Measurements from ENCODE around the gene LLPH.
A peak's percentile ranks its signal among the peaks of the same experiment; 100 is the strongest.

LLPH gene

DNA sequence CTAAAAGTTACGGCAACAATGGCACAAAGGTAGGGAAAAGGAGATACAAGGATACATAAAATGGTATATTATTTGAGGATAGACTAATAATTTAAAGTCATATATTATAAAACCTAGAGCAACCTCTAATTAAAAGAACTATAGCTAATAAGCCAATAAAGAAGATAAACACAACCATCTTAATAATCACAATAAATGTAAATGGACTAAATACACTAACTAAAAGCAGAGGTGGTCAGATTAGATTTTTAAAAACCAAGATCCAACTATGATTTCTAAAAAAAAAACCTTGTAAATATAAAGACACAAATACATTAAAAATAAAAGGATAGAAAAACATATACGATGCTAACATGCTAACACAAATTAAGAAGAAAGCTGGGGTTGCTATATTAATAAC lies 10.7 kb upstream of the LLPH start:
- DNase-seq: no peak

DNA sequence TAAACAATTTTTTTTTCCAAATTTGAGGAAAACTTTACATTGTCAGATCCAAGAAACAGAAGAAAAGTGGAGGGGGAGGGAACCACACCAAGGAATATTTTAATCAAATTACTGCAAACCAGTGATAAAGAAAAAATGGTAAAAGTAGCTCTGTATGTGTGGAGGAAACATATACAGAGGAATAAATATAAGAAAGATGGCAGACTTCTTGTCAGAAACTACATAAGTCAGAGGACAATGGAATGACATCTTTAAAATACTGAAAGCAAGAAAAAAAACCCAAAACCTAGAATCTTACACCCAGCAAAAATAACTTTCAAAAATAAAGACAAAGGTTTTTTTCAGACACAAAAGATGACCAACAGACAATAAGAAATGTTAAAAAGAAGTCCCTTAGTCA lies 10.2 kb upstream of the LLPH start:
- DNase-seq: no peak

- DNase-seq: no peak
Observed at GRCh38 chr12:66139328-66139727, 8.8 kb upstream of the LLPH start.

GRCh38 chr12:66137937-66138336 lies 7.4 kb upstream of the LLPH start:
- DNase-seq: no peak

GRCh38 chr12:66132408-66132807 lies 1.9 kb upstream of the LLPH start:
- no peak for DNase-seq

- DNase-seq: no peak
Observed at GRCh38 chr12:66131067-66131688, 628 bp upstream of the LLPH start.

DNA sequence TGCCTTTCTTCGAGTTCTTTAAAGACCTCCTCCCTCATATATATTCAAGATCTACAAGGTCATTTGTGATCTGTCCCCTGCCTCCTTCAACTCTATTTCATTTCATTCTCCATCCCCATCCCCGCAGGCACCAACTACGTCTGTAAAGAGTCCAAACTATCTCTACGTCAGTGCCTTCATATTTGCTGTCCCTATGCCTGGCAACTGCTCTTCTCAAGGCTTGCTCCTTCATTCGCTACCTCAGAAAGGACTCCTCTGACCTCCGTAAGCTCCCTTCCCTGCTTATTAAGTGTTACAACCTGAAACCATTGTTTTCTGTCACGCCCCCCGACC lies 650 bp downstream of the LLPH start:
- peak in 1 of 2 donors; percentile 7 for DNase-seq

- DNase-seq: no peak
Observed at GRCh38 chr12:66127650-66128049, 2.9 kb downstream of the LLPH start.

DNA sequence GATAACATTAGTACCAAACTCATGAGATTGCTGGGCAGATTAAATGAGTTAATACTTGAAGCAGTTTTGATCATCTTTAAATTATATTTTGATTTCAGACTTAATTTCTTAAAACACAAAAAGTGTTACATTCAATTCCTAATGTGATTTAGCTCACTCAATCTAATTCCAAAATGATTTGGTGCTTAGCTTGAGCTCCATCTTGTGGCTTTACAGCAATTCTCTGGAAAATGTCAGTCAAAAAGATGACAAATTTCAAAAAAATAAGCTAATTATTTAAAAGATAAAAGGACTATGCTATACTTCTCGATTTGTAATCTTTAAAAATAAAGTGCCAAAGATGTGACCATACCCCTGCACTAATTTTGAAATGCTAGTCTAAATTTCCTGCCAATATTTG lies 10.1 kb downstream of the LLPH start:
- DNase-seq: no peak

- no peak for DNase-seq
Observed at GRCh38 chr12:66119870-66120241, 10.7 kb downstream of the LLPH start.

GRCh38 chr12:66119229-66119869 lies 11.2 kb downstream of the LLPH start:
- no peak for DNase-seq

DNA sequence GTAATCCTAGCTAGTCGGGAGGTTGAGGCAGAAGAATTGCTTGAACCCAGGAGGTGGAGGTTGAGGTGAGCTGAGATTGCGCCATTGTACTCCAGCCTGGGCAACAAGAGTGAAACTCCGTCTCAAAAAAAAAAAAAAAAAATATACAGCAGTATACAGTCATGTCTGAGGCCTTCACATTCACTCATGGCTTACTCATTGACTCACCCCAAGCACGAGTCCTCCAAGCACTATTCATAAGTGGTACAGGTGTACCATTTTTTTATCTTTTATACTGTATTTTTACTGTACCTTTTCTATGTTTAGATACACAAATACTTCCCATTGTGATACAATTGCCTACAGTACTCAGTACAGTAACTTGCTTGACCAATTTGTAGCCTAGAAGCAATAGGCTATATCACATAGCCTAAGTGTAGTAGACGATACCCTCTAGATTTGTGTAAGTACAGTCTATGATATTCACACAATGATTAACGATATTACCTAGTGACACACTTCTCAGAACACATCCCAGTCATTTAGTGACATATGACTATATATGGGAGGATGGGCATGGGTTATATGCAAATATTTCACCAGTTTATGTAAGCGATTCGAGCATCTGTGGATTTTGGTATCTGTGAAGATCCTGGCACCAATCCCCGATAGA lies 12.2 kb downstream of the LLPH start:
- no peak for DNase-seq

- no peak for DNase-seq
Observed at GRCh38 chr12:66117242-66117641, 13.3 kb downstream of the LLPH start.

DNA sequence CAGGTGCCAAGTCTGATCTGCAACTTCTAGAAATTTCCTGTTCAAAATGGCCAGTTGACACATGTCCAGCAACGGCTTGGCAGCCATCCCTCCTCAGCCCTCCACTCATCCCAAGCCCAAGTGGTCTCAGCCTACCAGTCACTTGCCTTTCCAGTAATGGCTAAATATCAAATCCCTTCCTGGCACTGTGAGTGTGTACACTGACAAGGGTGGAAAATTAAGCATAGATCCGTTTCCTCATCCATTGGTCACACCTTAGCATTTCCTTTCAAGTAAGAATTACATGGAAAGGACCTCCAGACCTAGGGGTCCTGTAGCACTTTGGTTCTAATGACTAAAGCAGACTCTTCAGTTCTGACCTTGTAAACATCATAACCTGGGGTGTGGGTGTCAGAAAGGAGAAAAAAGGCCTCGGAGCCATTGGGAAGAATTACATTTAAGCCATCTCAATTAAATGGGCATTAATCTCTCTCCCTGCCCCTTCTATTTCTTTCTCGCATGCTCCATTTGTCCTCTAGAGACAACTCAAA lies 15.4 kb downstream of the LLPH start:
- no peak for DNase-seq

DNA sequence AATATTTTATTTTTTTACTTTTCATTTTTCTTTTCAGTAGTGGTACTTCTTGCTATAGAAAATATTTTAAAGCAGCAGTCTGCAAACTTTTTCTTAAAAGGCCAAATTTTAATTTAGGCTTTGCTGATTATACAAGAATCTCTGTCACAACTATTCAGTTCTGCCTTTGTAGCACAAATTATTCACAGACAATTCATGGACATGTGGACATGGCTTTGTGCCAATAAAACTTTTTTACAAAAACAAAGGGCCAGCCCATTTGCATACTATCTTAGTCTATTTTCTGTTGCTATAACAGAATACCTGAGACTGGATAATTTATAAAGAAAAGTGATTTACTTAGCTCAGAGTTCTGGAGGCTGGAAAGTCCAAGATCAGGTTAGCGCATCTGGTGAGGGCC lies 17.1 kb downstream of the LLPH start:
- no peak for DNase-seq

- no peak for DNase-seq
Observed at GRCh38 chr12:66111605-66112004, 18.9 kb downstream of the LLPH start.

- no peak for DNase-seq
Observed at GRCh38 chr12:66109056-66109455, 21.5 kb downstream of the LLPH start.

DNA sequence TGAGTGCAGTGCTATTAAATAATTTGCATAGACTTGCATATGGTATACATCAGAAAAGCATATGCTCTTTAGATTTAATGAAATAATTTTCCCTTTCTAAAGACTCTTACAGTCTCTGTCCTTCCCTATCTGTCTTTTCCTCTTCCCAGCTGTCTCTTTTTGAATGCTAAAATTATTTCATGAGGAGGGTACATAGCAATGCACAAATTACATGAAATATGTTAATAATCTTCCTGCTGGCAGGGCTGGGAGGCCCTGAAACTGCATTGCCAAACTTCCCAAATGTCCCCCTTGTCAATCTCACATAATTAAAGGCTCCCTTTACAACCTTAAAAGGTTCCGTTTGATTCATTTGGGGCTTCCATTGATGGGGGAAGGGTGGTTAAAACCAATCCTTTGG lies 22.2 kb downstream of the LLPH start:
- DNase-seq: no peak

DNA sequence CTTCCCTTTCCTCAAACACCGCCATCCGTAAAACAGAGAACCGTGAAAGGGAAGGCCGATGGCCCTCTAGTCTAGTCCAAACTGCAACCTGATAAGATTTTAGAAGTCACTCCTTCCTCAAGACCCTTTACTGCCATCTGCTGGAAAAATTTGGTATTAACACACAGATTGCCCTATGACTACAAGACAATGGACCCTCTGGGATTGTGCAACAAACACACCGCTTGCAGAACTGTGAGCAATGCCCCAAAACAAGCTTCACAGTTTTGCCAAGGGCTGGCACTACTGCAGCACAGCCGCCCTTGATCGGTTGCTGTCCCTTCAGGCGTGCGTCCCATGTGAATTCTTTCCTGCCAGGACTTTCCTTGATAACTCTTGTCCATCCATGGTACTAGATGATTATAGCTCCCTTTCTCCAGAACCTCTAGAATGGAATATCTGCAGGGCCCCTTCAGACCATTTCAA lies 23.1 kb downstream of the LLPH start:
- DNase-seq: peak; percentile 47 to 68

- no peak for DNase-seq
Observed at GRCh38 chr12:66103016-66103913, 27.3 kb downstream of the LLPH start.

DNA sequence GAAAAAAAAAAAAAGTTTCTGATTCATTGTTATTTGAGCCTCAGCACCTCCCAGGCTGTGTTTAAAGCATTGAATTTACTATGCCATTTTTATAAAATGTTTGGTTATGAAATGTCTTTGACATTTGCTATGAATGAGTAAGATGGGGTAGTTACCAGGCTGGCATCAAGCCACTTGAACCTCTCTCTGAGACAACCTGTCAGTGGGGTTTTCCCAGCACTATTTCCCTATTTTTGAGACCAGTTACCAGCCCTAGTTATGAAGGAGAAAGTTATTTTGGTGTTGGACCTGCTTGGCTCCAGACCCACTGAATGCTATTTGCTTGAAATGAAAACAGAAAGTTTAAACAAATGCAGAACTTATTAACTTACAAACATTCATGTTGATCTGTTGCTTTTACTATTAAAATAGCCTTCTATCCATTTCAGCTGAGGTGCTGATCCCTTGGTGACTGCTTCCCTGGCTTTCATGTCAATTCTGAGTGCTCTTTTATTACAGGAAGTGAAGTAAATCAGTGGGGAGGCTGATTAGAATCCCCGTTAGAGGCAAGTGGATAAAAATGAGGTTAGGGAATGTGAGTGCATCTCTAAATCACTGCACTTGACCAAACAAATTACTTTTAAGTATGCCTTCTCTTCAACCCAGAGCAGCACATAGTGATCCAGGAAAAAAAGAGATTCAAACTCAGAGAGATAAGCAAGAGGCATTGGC lies 37.8 kb downstream of the LLPH start:
- DNase-seq: no peak

DNA sequence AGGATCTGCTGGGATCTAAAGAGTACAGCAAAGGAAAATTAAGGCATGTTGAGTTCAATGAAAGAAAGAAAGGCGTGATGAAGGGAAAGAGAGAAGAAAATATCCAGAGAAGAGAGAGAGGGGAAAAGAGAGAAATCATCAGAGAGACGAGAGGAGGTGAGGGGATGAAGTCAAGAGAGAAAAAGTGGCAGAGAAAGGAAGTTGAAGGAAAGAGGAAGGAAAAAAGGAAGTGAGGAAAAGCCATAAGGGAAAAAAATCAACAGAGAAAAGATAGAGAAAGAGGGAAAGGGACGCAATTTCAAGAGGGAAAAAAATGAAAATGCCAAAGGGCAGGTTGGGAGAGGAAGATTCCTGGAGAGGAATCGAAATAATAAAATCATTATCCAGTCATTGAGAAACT lies 40.4 kb downstream of the LLPH start:
- no peak for DNase-seq
